OCI-LY7 (cell line): ENCODE data around the gene BPIFB4.
"Not testable (repeated sequence)": the region's sequence is repeated elsewhere in the genome, so short reads cannot be mapped to it uniquely, and the experiment has no call there.

Experiments used
- CTCF ChIP-seq: fragments of 200-600 bp; sonication (generic); conservative IDR thresholded peaks from 2 replicates; pipeline ENCODE4 v1.5.1; 2014; ENCODE audit warnings: mild to moderate bottlenecking, antibody characterized with exemption, low read length, moderate library complexity, mixed read lengths
- EZH2phosphoT487 ChIP-seq: fragments of 200-600 bp; sonication (generic); IDR thresholded peaks from 2 replicates; pipeline ENCODE4 v1.6.1; 2018; ENCODE audit warnings: low read depth, borderline replicate concordance, mild to moderate bottlenecking, mixed run types, antibody characterized with exemption, low read length, moderate library complexity, mixed read lengths

GRCh38 chr20:33115501-33115900, 36.1 kb downstream of the BPIFB4 start:
- not testable (repeated sequence) for TF ChIP-seq CTCF, EZH2phosphoT487
